ENCODE data around the gene RNF144A. TPM values are rescaled to one million over a fixed set of nuclear protein-coding genes. Genes with fewer than 3 reads are reported as not detected.

RNF144A gene
- total and polyA plus RNA-seq, 10 of the 15 experiments (the other 5 are each of a cell fraction or from before 2014, with no cell fraction given) = 0.02 to 12.1 (median 0.48) TPM; not detected in 1

DNA sequence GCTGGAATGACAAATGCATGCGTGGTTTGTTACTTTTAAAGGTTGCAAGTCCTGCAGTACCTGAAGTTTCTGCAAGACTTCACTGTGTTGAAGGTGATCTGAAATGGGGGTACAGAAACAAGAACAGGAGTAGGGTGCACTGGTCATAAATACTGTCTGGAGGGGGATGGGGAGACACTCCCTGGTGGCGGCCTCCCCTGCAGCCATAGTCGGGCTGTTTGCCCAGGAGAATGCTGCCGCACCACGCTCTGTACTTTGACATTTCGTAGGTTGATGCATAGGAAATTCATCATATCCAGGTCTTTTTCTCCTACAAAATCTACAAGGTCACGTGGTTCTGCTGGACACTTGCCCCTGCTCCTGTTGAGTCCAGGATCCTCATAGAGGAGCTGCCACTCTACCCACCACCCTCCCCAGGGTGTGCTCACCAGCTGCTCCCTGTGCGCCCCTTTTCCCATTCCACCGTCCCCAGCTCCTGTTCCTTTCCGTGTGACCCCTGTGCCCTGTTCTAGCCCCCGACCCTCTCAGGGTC lies 103.8 kb downstream of the RNF144A start:
- ChIA-PET POLR2A (no interaction called here), CTCF (no interaction called here), RAD21 (ENCODE audit: unreplicated experiment) (no interaction called here), SMC1A (ENCODE audit: uncharacterized antibody, unreplicated experiment) (interaction anchor here (0.9 kb wide), 1 partner anchor 36 kb away, joined by 4 read pairs; no protein-coding TSS in a partner anchor)
- no peaks in the 10 kb centered on the region for H3K9me3 ChIP-seq (replicated peaks; ENCODE audit: control insufficient read depth, insufficient read depth, low read length)
- H3K79me2 ChIP-seq (ENCODE audit: control insufficient read depth, insufficient read depth, low read length) = no peaks in the 10 kb centered on the region
- no peaks in the 10 kb centered on the region for H3K4me1 ChIP-seq (ENCODE audit: control insufficient read depth, insufficient read depth, low read length)
- BruUV-seq (replicated peaks) = no TSS peak
- TF ChIP-seq POLR2AphosphoS2 (IDR thresholded peaks at IDR 0.05; ENCODE audit: low read depth, low read length) = no peak
- TF ChIP-seq DPF2 (IDR thresholded peaks at IDR 0.05) = no peak
- no peak for TF ChIP-seq SRF (IDR thresholded peaks at IDR 0.05; ENCODE audit: low read depth in 2 of 2, low read length in 2 of 2)
- no peak for TF ChIP-seq TBL1XR1 (IDR thresholded peaks at IDR 0.05; ENCODE audit: low read depth, low read length)
- TF ChIP-seq HSF1 (IDR thresholded peaks at IDR 0.05; ENCODE audit: low read depth, low read length) = no peak
- no peak for TF ChIP-seq RCOR1 (conservative IDR thresholded peaks at IDR 0.05; ENCODE audit: low read depth, low read length)
- TF ChIP-seq MEF2A (IDR thresholded peaks at IDR 0.05; ENCODE audit: insufficient read depth, low read depth, low read length) = no peak
- no peak for TF ChIP-seq KLF5 (IDR thresholded peaks at IDR 0.05; ENCODE audit: partially characterized antibody)
- no peaks in the 10 kb centered on the region for H3K36me3 ChIP-seq (ENCODE audit: control insufficient read depth in 2 of 2, insufficient read depth in 2 of 2, low read length in 1 of 2)
- DNase-seq (ENCODE audit: low read depth, low spot score) (no peak), ATAC-seq (no peak), FAIRE-seq (no peak)
- in situ Hi-C loops (cut with MboI) (no loop called here), intact Hi-C loops (cut with micrococcal nuclease; ENCODE audit: unreplicated experiment) (no loop called here)
- no peak overlapping the region for H3K27ac ChIP-seq (ENCODE audit: control insufficient read depth, insufficient read depth)
- H4K20me1 ChIP-seq (ENCODE audit: control insufficient read depth, insufficient read depth) = no peaks in the 10 kb centered on the region
- no peak overlapping the region for H3K4me3 ChIP-seq
- no peaks in the 10 kb centered on the region for H3K27me3 ChIP-seq (replicated peaks in 1 of 2; ENCODE audit: control insufficient read depth in 2 of 2, insufficient read depth in 2 of 2, low read length in 1 of 2)
- no peak overlapping the region for H3K4me2 ChIP-seq (ENCODE audit: control insufficient read depth, insufficient read depth)
- WGBS (ENCODE audit: insufficient coverage, insufficient replicate concordance, low lambda C conversion rate, missing lambda C conversion rate) = 62% methylated on average over 11 of the region's 11 CpGs
- H3K9ac ChIP-seq (ENCODE audit: control insufficient read depth, insufficient read depth, low read length) = no peak overlapping the region
- no peak overlapping the region for H2AFZ ChIP-seq (ENCODE audit: control insufficient read depth, low read depth, low read length)
